ENCODE results near the gene DDX24.
A peak's percentile ranks its signal among the peaks of the same experiment; 100 is the strongest.

Gene DDX24

GRCh38 chr14:94087891-94088290 is 6.9 kb upstream of the DDX24 start:
- TF ChIP-seq, protein P1, sequence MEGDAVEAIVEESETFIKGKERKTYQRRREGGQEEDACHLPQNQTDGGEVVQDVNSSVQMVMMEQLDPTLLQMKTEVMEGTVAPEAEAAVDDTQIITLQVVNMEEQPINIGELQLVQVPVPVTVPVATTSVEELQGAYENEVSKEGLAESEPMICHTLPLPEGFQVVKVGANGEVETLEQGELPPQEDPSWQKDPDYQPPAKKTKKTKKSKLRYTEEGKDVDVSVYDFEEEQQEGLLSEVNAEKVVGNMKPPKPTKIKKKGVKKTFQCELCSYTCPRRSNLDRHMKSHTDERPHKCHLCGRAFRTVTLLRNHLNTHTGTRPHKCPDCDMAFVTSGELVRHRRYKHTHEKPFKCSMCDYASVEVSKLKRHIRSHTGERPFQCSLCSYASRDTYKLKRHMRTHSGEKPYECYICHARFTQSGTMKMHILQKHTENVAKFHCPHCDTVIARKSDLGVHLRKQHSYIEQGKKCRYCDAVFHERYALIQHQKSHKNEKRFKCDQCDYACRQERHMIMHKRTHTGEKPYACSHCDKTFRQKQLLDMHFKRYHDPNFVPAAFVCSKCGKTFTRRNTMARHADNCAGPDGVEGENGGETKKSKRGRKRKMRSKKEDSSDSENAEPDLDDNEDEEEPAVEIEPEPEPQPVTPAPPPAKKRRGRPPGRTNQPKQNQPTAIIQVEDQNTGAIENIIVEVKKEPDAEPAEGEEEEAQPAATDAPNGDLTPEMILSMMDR (IDR thresholded peaks at IDR 0.05; ENCODE audit: low read depth, low read length, missing control alignments), result no peak
- no peak for DNase-seq (ENCODE audit: low read depth)

GRCh38 chr14:94081386-94081820 is 401 bp upstream of the DDX24 start:
- H3K4me3 ChIP-seq (ENCODE audit: low read depth, low read length), result peak overlapping the region; percentile 95
- no peak for DNase-seq (ENCODE audit: low read depth)
- TF ChIP-seq, protein P1 (IDR thresholded peaks at IDR 0.05; ENCODE audit: low read depth, low read length, missing control alignments), result no peak

More at GRCh38 chr14:94087891-94088290, 6.9 kb upstream of the DDX24 start:
- no peak overlapping the region for H3K4me3 ChIP-seq (ENCODE audit: low read depth, low read length)

DNA sequence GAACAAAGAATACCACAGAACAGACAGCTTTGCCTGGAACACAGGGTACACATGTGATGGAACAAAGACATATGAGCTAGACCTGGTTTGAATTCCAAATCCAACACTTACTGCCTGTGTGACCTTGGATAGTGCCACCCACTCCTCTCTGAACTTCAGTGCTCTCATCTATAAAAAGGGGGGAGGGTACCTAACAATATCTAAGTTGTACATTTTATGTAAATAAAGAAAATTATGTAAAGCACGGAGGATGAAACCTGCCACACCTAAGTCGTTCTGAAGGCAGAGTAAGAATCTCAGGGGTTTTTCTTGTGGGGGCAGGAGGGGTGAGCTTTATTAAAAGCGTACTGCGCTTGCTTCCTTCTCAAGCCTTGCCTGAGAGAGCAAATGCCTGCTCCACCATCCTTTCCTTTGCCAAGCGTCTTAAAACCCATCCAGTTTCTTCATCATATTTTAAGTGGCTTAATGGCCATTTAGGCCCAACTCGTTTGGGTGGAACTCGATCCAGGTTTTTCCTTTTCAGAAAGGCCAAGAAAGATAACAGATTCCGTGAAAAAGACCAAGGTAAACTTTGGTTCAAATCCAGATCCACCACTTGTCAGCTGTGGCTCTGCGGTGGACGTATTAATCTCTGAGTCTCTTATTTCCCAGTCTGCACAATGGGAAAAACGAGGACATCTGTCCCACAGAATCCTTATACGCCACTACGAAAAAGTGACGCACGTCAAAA is 946 bp downstream of the DDX24 start:
- H3K4me3 ChIP-seq (ENCODE audit: low read depth, low read length), result peak overlapping the region; percentile 95
- TF ChIP-seq, protein P1 (IDR thresholded peaks at IDR 0.05; ENCODE audit: low read depth, low read length, missing control alignments), result no peak
- no peak for DNase-seq (ENCODE audit: low read depth)

GRCh38 chr14:94077823-94078222 is 3.2 kb downstream of the DDX24 start:
- DNase-seq (ENCODE audit: low read depth), result no peak
- TF ChIP-seq, protein P1 (IDR thresholded peaks at IDR 0.05; ENCODE audit: low read depth, low read length, missing control alignments), result no peak
- H3K4me3 ChIP-seq (ENCODE audit: low read depth, low read length), result no peak overlapping the region

DNA sequence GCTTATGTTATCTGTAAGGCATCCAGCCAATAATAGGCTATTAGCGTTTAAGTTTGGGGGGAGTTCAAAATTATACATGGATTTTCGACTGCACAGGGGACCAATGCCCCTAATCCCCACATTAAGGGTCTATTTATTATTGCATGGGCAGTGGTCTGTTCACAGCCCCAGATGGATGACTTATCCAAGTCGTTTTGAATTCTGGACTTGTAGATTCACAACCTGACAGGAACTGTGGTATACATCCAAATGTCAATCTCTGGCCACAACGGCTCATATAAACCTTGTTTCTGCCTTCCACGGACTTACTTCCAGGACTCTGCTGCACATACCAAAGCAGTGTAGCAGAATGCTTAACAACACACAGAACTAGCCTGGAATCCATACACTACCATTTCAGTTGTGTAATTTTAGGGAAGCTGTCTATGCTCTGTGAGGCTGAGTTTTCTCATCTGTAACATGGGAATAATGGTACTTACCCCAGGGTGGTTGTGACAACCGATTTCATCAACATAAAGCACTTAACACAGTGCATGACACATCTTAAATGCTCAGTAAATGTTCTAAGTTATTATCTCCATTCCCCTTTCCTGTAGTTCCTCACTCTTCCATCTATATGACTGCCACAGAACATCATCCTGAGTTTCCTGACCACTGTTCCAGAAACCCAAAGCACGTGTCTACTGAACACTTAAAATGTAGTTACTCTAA is 3.7 kb downstream of the DDX24 start:
- TF ChIP-seq, protein P1 (IDR thresholded peaks at IDR 0.05; ENCODE audit: low read depth, low read length, missing control alignments), result no peak
- no peak for DNase-seq (ENCODE audit: low read depth)
- no peak overlapping the region for H3K4me3 ChIP-seq (ENCODE audit: low read depth, low read length)

- DNase-seq (ENCODE audit: low read depth), result no peak
- TF ChIP-seq, protein P1 (IDR thresholded peaks at IDR 0.05; ENCODE audit: low read depth, low read length, missing control alignments), result no peak
- H3K4me3 ChIP-seq (ENCODE audit: low read depth, low read length), result no peak overlapping the region
Observed at GRCh38 chr14:94075008-94075407, 6.0 kb downstream of the DDX24 start.

Data from GM12864 (cell line).